ENCODE data around the gene MRPS11. TPM values are rescaled to one million over a fixed set of nuclear protein-coding genes. Genes with fewer than 3 reads are reported as not detected.
A peak's percentile ranks its signal among the peaks of the same experiment; 100 is the strongest.
"Not testable (repeated sequence)": the region's sequence is repeated elsewhere in the genome, so short reads cannot be mapped to it uniquely, and the experiment has no call there.

MRPS11 gene
- polyA plus RNA-seq (ENCODE audit: insufficient read length in 4 of 4): 10 to 100 TPM; 40.7 to 46.9 (median 43.0) TPM

DNA sequence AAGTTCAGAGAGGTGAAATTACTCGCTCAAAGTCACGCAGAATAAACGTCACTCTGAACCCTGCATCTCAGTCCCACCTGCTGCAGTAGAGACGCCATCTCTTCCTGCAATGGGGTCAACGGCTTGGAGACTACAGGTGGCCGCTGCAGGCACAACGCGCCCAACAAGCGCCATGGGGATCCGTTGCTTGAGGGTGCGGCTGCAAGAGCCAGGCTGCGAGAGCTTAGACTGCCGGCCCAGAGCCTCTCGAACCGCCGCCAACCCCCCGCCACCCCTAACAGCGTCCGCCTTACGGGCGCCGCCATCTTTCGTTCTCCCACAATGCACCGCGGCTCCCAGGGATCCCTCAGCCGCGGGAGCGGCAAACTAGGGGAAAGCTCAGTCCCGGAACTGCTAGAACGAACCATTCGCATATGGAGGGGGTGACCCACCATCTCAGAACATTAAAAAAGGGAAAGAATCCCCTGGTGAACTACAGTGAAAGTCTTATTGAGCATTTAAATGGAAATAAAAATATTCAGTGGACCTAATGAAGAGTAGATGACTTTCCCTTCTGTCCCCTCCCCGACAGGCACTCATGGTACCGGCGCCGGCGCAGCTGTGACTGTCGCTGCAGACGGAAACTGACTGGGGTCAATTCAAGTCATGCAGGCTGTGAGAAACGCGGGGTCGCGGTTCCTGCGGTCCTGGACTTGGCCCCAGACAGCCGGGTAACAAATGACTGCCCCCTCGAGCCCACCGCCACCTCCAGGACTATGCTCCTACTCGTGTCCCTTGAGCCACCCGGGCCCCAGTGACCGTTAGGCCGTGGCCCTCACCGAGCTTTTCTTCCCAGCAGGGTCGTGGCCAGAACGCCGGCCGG, at the start of gene MRPS11, which contains the start of gene MRPL46:
Gene MRPS11, plus strand, starts transcription at position 636 of the 862 bp plus-strand sequence. Its CDS starts 10 bp downstream, at position 646.
Gene MRPL46, minus strand, starts transcription at position 316 of the 862 bp plus-strand sequence. Its CDS starts 11 bp downstream, at position 305.
- peak; percentile 84 to 90 (median 86) for DNase-seq (ENCODE audit: low read depth in 4 of 4, low spot score in 3 of 4)

DNA sequence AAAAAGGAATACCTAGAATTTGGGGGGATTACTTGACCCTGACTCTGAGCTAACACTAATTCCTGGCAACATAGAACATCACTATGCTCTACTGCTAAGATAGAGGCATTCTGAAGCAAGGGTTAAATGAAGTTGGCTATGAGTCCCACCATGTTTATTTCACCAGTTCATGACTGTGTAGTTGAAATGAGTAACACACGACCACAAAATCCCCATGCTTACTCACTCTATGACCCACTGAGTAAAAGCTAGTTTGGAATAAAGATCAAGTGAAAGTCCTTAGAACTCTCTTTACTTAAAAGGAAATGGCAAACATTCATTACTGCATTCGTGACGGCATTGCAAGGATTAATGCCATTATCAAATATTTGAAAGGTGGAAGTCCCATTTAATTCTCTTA, 47.7 kb upstream of the MRPS11 start:
- DNase-seq (ENCODE audit: low read depth in 4 of 4, low spot score in 3 of 4): no peak

DNA sequence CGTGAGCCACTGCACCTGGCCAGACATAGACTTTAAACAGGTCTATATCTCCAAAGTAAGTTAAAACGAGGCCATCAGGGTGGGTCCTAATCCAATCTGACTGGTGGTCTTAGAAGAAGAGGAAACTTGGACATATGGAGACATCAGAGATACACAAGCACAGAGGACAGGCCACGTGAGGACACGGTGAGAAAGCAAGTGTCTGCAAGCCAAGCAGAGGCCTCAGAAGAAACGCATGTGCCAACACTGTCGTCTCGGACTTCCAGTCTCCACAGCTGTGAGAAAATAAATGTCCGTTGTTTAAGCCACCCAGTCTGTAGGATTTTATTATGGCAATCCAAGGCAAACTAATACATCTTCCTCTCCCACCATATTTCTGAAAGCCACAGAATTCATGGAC, 44.2 kb upstream of the MRPS11 start:
- no peak for DNase-seq (ENCODE audit: low read depth in 4 of 4, low spot score in 3 of 4)

DNA sequence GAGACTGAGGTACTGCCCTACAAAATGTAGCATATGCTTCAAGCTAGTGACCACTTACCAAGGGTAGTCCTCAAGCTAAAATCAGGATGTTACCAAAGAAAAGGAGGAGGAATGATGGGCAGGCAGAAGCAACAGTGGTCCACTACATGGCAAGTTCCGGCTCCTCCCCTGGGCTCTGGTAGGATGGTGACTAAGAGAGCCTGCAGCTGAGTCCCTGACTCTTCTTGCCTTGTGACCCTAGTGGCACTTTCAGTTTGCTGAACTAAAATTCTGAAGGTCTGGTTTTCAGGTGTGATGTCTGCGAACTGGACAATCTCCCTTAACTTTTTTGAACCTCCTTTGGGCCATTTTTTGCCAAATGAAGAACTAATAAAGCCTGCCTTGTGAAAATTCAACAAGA, 41.2 kb upstream of the MRPS11 start:
- no peak for DNase-seq (ENCODE audit: low read depth in 4 of 4, low spot score in 3 of 4)

DNA sequence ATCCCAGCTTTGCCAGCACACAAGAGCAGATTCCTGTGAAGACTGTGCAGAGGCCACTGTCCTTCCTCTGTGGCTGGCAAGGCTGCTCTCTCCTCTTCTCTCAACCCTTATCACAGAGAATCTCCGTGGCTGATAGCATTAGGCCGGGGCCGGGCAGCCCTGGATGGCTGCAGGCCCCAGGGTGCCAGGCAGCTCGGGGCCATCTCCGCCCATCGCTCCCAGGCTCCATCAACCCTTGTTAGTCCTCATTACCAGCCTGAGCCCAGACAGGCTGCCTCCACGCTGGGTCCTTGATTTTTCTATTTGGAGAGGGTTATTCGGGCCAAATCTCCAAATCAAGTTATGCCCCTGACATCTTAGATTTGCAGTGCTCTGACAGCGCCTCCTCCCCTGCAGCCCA, 39.5 kb upstream of the MRPS11 start:
- DNase-seq (ENCODE audit: low read depth in 4 of 4, low spot score in 3 of 4): no peak

DNA sequence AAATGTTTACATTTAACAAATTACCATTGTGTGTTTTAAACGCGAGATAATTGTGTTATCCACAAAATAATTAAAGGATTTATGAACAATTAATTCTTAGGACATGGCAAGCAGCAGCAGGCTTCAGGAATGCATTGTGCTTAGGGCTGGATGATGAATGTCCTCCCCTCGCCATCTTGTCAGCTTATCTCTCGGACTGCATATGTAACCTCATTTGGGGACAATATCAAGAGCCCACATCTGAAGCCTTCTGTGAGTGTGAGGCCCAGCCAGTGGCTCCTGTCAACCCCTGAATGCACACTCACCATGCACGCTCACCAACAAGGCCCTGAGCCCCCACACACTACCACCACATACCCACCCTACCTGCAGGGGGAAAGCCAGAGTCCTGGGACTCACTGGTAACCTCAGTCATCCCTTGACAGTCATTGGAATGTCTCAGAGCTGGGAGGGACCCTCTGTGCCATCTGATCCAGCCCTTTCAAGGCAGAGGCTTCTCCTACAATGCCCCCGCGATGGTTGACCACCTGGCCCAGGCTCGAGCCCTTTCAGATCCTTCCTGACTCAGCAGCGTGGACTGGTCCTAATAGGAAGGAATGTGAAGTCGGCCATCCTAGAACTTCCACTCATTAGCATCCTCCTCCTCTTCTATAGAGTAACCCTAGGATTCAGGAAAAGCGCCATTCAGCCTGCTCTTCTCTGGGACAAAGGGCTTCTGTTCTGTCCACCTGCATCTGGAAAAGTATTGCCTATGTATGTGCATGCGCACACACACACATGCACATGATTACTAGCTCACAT, 38.5 kb upstream of the MRPS11 start:
- DNase-seq (ENCODE audit: low read depth in 4 of 4, low spot score in 3 of 4): no peak

DNA sequence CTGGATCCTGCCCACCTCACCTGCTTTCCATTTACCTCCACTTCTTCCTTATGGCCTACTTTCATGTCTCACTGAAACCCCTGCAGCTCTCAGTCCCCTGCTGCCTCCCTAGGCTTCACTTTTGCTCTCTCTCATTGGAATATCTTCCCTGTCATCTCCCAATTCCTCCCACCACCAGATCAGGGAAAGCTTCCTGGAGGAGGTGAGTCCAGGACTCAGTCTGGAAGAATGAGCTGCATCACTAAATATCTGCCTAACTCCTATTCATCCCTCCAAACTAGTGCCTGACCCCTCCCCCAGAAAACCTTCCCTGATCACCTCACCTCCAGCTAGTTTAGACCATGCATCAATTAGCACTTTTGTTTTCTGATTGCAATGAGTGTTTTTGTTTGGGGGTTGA, 37.5 kb upstream of the MRPS11 start:
- DNase-seq (ENCODE audit: low read depth in 4 of 4, low spot score in 3 of 4): no peak

DNA sequence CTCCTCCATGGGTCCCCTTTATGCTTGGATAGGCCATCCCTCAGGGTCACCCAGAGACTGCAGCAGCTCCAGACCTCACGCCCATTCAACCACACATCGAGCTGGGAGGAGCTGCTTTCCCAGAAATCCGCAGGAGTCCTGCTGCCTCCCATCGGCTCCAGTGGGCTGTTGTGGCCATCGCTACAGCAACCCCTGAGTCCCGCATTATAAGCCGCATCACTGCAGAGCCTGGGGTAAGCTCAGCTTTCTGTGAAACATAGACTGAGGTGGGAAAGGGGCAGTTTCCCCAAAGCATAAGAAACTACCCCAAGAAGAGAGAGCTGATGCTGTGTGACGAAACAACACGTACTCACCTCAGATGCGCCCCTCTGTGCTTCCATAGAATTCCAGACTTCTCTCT, 36.1 kb upstream of the MRPS11 start:
- DNase-seq (ENCODE audit: low read depth in 4 of 4, low spot score in 3 of 4): no peak

DNA sequence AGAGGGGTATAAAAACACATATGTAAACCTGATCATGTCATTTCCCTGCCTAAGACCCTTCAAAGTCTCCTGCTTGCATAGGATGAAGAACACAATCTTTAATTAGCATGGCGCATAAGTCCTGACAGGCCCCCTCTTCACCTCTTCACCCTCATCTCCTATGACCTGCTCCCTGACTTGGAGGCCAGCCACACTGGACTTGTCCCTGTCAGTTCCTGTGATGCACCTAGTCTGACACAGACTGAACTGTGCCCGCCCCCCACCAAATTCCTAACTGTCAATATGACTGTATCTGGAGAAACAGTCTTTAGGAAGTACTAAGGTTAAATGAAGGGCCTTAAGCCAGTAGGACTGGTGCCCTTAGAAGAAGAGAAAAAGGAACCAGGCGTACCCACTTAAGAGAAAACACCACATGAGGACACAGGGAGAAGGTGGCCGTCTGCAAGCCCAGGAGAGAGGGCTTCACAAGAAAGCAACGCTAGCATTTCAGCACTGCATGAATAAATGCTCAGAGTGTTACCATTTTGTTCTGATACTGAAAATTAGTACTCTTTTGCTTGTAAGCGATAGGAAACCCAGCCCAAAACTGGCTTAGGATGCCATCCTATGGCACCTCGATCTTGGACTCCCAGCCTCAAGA, 34.3 kb upstream of the MRPS11 start:
- DNase-seq (ENCODE audit: low read depth in 4 of 4, low spot score in 3 of 4): no peak

DNA sequence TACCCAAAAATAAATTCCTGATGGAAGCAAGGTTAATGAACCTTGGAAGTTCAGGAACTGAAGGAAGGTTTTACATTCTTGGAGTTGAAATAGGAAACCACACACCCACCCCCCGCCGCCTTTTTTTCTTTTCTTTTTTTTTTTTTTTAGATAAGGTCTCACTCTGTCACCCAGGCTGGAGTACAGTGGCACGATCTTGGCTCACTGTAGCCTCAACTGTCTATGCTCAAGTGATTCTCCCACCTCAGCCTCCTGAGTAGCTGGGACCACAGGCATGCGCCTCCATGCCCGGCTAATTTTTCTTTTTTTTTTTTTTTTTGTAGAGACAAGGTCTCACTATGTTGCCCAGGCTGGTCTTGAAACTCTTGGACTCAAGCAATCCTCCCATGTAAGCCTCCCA, 33.4 kb upstream of the MRPS11 start:
- DNase-seq (ENCODE audit: low read depth in 4 of 4, low spot score in 3 of 4): not testable (repeated sequence)

DNA sequence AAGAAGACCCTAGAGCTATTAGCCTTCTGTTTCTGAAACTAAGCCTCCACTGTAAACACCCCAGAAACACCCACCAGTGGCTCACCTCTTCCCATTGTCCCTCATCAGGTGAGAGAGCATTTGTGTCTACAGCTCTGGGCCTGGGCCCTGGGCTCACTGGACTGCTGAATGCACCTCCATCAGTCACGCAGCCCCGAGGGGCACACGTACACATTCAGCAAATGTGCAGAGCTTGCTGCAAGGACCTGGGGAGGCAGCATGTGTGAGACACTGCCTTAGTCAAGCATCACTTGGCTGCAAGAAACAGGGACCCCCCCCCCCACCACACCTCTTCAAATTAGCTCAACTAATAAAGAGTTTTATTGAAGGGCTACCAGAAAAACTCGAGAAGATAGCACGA, 29.3 kb upstream of the MRPS11 start:
- no peak for DNase-seq (ENCODE audit: low read depth in 4 of 4, low spot score in 3 of 4)

DNA sequence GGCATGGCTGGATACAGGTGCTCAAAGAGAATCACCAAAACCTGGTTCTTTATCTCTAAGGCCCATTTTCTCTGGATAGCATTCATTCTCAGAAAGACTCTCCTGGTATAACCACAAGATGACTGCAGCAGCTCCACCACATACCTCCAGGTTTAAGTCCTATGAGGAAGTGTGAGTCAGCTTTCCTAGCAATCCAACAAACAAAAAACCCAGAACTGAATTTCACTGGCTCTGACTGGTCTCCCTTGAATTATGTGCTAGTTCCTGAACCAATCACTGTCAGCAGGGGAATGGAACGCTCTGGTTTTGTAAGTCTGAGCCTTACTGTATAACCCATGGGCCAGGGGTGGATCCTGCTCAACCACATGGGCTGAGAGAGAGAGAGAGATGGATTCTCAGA, 27.5 kb upstream of the MRPS11 start:
- DNase-seq (ENCODE audit: low read depth in 4 of 4, low spot score in 3 of 4): no peak

DNA sequence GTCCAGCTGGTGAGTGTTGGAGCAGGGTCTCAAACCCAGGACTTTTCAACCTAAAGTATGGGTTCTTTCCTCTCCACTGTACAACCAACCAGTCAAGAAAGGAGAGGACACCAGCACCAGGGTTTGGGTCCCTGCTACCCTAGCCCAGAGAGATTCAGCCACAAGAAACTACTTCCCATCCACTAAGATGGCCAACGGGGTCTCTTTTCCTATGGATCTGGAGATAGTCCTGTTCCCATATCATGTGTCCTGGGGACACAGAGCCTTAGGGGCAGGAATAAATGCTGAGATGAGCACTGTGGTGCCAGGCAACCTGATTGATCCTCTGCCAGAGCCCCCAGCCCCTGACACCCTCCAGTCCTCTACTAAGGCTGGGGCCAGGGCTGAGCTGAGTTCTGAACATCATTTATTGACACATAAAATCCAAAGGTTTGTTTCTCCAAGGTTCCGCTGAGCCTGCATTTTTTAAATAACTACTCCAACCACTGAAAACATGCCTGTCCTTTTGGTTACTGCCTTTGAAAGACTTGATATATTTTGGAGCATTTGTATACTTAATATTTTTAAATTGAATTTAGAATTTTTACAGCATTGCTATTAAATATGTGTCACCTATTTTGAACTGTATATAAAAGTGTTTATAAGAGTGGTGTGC, 26.3 kb upstream of the MRPS11 start:
- no peak for DNase-seq (ENCODE audit: low read depth in 4 of 4, low spot score in 3 of 4)

DNA sequence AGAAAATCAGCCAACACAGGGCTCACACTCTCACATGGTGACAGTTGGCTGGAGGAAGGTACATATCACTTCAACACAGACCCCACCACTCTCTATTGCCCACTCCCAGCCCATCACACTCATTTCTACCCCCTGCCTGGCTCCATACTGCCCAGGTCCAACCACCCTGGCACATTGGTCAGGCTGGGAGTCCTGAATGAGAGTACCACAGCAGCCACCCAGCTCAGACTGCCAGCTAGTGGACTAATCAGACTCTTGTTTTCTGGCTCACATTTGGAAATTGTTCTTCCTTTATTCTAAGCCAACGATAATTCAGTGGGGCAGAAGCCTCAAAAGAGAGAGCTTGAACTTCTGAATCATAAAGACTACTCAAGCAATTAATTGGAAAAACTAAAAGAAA, 20.3 kb upstream of the MRPS11 start:
- no peak for DNase-seq (ENCODE audit: low read depth in 4 of 4, low spot score in 3 of 4)

DNA sequence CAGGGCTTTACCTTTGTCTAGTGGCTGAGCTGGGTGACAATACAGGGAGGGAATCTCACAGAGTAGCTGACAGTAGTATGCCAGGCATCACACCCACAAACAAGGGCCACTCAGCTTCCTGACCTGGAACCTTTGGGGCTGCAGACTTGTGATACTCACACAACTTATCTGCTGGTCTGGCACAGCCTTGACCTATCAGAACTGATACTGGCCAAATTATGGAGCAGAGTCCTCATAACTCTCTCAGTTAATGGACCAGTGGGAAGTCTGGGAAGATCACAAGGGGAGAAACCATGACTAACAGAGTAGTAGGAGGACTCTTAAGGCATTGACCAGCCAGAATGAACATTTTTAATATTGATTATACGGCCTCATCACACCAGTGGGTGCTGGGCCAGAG, 19.8 kb upstream of the MRPS11 start:
- DNase-seq (ENCODE audit: low read depth in 4 of 4, low spot score in 3 of 4): no peak

DNA sequence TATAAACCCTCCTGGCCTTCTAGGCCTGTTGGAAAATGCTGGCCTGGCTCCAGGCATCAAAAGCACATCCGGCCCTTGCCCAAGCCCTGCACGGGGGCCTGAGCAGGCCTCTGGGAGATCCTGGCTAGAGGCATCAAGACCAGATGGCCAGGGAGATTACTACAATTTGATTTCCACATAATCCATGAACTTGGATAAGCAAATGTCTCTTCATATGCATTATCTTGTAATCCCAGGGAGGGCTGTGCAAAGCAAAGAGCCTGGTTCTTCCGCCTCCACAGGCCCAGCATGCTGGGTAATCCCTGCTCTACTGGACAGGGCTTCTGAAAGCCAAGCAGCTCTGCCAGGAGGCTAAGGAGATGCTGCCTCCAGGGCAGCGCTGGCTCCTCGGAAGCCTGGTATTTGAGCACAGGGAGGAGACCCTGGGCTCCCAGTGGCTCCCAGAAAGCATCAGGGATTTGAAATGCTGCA, 18.5 kb upstream of the MRPS11 start:
- DNase-seq (ENCODE audit: low read depth in 4 of 4, low spot score in 3 of 4): no peak

DNA sequence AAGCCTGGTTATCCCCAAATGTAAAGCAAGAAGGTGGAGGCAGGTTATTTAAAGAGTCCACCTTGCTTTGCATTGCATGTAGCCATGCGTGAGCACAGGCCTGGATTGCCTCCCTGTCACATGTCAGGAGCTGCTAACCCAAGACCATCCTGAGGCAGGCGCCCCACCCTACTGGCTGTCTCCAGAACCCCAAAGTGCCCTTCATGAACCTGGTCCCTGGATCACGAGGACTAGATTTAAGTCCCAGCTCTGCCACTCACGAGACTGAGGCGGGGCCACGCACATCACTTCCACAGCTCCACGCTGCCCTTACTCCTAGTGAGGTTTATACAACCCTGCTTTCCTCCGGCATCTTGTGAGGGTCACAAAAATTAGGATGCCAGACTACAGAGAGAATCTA, 17.9 kb upstream of the MRPS11 start:
- DNase-seq (ENCODE audit: low read depth in 4 of 4, low spot score in 3 of 4): no peak

DNA sequence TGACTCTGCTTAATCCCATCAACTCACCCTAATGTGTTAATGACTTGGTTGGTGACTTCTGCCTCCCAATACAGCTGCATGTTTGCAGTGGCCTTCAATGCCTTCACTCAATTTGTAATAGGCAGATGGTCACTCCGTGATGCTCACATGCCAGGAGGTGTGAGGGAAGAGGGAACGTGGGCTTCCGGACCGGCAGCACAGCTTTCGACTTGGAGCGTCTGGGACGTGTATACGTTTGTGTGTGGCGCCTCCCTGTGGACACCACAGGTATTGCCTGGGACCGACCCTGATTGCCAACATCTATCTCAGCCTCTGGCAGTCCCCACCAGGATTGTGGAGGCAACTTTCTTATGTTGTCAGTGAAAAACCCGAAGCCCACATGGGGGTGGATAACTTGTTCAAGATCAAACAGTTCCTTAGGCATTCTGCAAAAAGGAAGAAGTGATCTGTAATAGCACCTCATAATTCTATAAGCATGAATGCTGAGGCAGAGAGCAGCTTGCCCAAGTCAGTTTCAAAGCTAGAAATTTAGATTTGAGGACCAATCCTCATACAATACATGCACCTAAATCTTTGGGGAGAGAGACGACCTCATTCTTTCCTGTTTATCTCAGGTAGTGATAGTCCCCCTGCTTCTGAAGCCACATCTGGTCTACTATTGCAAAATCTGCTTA, 17.2 kb upstream of the MRPS11 start:
- peak in 1 of 4 donors; percentile 31 for DNase-seq (ENCODE audit: low read depth in 4 of 4, low spot score in 3 of 4)

DNA sequence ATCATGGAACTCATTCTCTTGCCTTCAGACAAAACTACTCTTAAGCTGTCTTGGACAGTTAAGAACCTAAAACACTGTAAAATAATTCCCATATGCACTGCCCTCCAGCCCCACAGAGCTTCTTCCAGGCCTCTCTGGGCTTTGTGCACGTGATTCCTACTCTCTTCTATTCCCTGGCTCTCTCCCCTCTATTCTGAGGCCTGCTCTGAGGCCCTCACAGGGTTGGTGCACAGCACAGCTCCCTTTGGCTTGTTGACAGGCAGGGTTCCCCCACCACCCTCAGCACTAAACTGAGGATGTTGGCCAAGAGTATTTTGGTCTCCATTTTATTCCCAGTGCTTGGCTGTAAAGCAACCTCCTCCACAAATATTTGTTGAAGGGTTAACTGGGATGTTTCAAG, 13.9 kb upstream of the MRPS11 start:
- no peak for DNase-seq (ENCODE audit: low read depth in 4 of 4, low spot score in 3 of 4)

DNA sequence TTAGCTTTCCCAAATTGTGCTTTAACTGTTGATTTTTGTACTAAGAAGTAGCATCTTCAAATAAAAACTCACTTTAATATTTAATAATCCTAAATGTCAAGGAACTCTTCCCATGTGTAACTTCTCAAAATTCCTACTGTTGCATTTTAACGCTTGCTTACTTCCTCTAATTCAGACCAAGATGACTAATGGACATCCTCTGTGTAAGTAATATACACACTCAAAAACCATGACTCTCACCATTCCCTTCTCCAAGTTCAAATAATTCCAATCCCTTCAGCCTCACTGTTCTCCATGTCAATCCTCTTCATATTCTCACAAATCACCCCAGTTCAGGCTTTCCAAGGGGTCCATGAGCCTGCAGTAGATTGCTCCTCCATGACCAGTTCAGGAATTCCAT, 13.3 kb upstream of the MRPS11 start:
- DNase-seq (ENCODE audit: low read depth in 4 of 4, low spot score in 3 of 4): no peak
